ENCODE data around the gene MUC6. TPM values are rescaled to one million over a fixed set of nuclear protein-coding genes. Genes with fewer than 3 reads are reported as not detected.

The MUC6 gene
- total and polyA plus RNA-seq, 10 of the 15 experiments (the other 5 are each of a cell fraction or from before 2014, with no cell fraction given), result 0.03 TPM; not detected in 8

GRCh38 chr11:1082346-1082727, 45.8 kb upstream of the MUC6 start:
- Histone ChIP-seq H3K4me3 (no peak overlapping the region), H3K9me3 (replicated peaks; ENCODE audit: control insufficient read depth, insufficient read depth, low read length) (no peaks in the 10 kb centered on the region; the same call in 2 of the 3 replicates), H3K27me3 (replicated peaks in 1 of 2; ENCODE audit: control insufficient read depth in 2 of 2, insufficient read depth in 2 of 2, low read length in 1 of 2) (no peaks in the 10 kb centered on the region), H4K20me1 (ENCODE audit: control insufficient read depth, insufficient read depth) (no peaks in the 10 kb centered on the region), H3K79me2 (ENCODE audit: control insufficient read depth, insufficient read depth, low read length) (no peaks in the 10 kb centered on the region), H3K4me2 (ENCODE audit: control insufficient read depth, insufficient read depth) (no peak overlapping the region), H3K27ac (ENCODE audit: control insufficient read depth, insufficient read depth) (no peak overlapping the region), H2AFZ (ENCODE audit: control insufficient read depth, low read depth, low read length) (no peak overlapping the region), H3K4me1 (ENCODE audit: control insufficient read depth, insufficient read depth, low read length) (no peaks in the 10 kb centered on the region), H3K36me3 (ENCODE audit: control insufficient read depth in 2 of 2, insufficient read depth in 2 of 2, low read length in 1 of 2) (no peaks in the 10 kb centered on the region), H3K9ac (ENCODE audit: control insufficient read depth, insufficient read depth, low read length) (no peak overlapping the region)
- no peak for TF ChIP-seq BRCA1 (IDR thresholded peaks at IDR 0.05; ENCODE audit: low read depth, low read length)
- no peak for TF ChIP-seq GABPA (IDR thresholded peaks at IDR 0.05; ENCODE audit: low read depth)
- no peak for TF ChIP-seq TBL1XR1 (IDR thresholded peaks at IDR 0.05; ENCODE audit: low read depth, low read length)
- TF ChIP-seq, protein P1, sequence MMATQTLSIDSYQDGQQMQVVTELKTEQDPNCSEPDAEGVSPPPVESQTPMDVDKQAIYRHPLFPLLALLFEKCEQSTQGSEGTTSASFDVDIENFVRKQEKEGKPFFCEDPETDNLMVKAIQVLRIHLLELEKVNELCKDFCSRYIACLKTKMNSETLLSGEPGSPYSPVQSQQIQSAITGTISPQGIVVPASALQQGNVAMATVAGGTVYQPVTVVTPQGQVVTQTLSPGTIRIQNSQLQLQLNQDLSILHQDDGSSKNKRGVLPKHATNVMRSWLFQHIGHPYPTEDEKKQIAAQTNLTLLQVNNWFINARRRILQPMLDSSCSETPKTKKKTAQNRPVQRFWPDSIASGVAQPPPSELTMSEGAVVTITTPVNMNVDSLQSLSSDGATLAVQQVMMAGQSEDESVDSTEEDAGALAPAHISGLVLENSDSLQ (IDR thresholded peaks at IDR 0.05), result no peak
- TF ChIP-seq BMI1 (IDR thresholded peaks at IDR 0.05; ENCODE audit: borderline replicate concordance), result no peak
- TF ChIP-seq STAT1 (conservative IDR thresholded peaks at IDR 0.05), result no peak
- no peak for TF ChIP-seq NFXL1 (IDR thresholded peaks at IDR 0.05; ENCODE audit: borderline replicate concordance)
- no peak for TF ChIP-seq SMAD5 (IDR thresholded peaks at IDR 0.05; ENCODE audit: low read depth)
- no peak for TF ChIP-seq JUND (IDR thresholded peaks at IDR 0.05; ENCODE audit: low read depth, low read length)
- TF ChIP-seq MXI1 (IDR thresholded peaks at IDR 0.05; ENCODE audit: low read depth, low read length), result no peak
- POLR2A ChIA-PET, result no interaction called here
- ATAC-seq (no peak), DNase-seq (ENCODE audit: low read depth, low spot score) (no peak), FAIRE-seq (no peak)
- CTCF ChIA-PET, result no interaction called here
- BruUV-seq (replicated peaks), result no TSS peak
- RAD21 ChIA-PET (ENCODE audit: unreplicated experiment), result no interaction called here
- 63% methylated on average over 14 of the region's 14 CpGs for WGBS (ENCODE audit: insufficient coverage, insufficient replicate concordance, low lambda C conversion rate, missing lambda C conversion rate)
- intact Hi-C loops (cut with micrococcal nuclease; ENCODE audit: unreplicated experiment), result no loop called here
- SMC1A ChIA-PET (ENCODE audit: uncharacterized antibody, unreplicated experiment), result no interaction called here
- in situ Hi-C loops (cut with MboI), result no loop called here
